SK-N-SH (cell line): ENCODE measurements around the gene ICE1. TPM values are rescaled to one million over a fixed set of nuclear protein-coding genes. Genes with fewer than 3 reads are reported as not detected.

Experiments used
- CTCF ChIA-PET: fragments of 300-600, 350-600 bp; formaldehyde crosslinking; extraction: SDS; loops from one replicate; lab custom pipeline; 2021; lab: Yijun Ruan, JAX
- POLR2A ChIA-PET: fragments of 350-600 bp; sonication (Branson Sonifier 250); formaldehyde crosslinking; extraction: SDS; loops from one replicate; lab custom pipeline; 2020; ENCODE audit warnings: antibody characterized with exemption, inconsistent platforms; lab: Yijun Ruan, JAX
- DNase-seq: peaks from one replicate; pipeline ENCODE4 v3.0.0; 2012
- H2AFZ ChIP-seq: fragments of 200-600 bp; sonication (generic); 2 replicates; pipeline ENCODE4 v1.8.1; 2016; ENCODE audit warnings: antibody characterized with exemption, mild to moderate bottlenecking, low read depth
- H3F3A ChIP-seq: fragments of 200-600 bp; sonication (generic); replicated peaks from 2 replicates; pipeline ENCODE3; 2016; ENCODE audit warnings: antibody characterized with exemption, mild to moderate bottlenecking; ENCODE audit not compliant: insufficient read depth
- H3K27ac ChIP-seq, 2 experiments: fragments of 200-500 bp in 1 of 2; fragments of 200-600 bp in 1 of 2; sonication (Bioruptor generic) in 1 of 2; sonication (generic), shearing (Covaris generic) in 1 of 2; 2 replicates each; pipeline versions ENCODE4 v1.5.1 to v1.6.1; 2014 to 2016; ENCODE audit warnings: low read depth in 2 of 2, inconsistent platforms in 1 of 2, low read length in 1 of 2, mild to moderate bottlenecking in 1 of 2, mixed read lengths in 1 of 2
- H3K27me3 ChIP-seq: fragments of 200-600 bp; sonication (generic), shearing (Covaris generic); 2 replicates; pipeline ENCODE4 v1.6.1; 2016; ENCODE audit warnings: mixed run types; ENCODE audit not compliant: insufficient read depth
- H3K36me3 ChIP-seq, 2 experiments: fragments of 200-500 bp in 1 of 2; fragments of 200-600 bp in 1 of 2; sonication (Bioruptor generic) in 1 of 2; sonication (generic) in 1 of 2; replicated peaks in 1 of 2; 2 replicates each; pipeline versions ENCODE3 to v1.5.1; 2014 to 2016; ENCODE audit warnings: low read length in 1 of 2, mild to moderate bottlenecking in 1 of 2; ENCODE audit not compliant: insufficient read depth in 2 of 2, control insufficient read depth in 1 of 2
- H3K4me1 ChIP-seq, 2 experiments: fragments of 200-500 bp in 1 of 2; fragments of 200-600 bp in 1 of 2; sonication (Bioruptor generic) in 1 of 2; sonication (generic), shearing (Covaris generic) in 1 of 2; 2 replicates each; pipeline versions ENCODE4 v1.5.1 to v1.6.1; 2014 to 2016; ENCODE audit warnings: low read depth in 1 of 2, low read length in 1 of 2, mixed run types in 1 of 2; ENCODE audit not compliant: insufficient read depth in 2 of 2, control insufficient read depth in 1 of 2
- H3K4me2 ChIP-seq: fragments of 200-600 bp; sonication (generic), shearing (Covaris generic); 2 replicates; pipeline ENCODE4 v1.6.1; 2017; ENCODE audit warnings: mixed run types
- H3K4me3 ChIP-seq, 2 experiments: fragments of 200-500 bp in 1 of 2; fragments of 200-600 bp in 1 of 2; sonication (Bioruptor generic) in 1 of 2; sonication (generic), shearing (Covaris generic) in 1 of 2; 2 replicates each; pipeline versions ENCODE4 v1.5.1 to v1.8.1; 2014 to 2016; ENCODE audit warnings: low read depth in 2 of 2, inconsistent platforms in 1 of 2, low read length in 1 of 2, mild to moderate bottlenecking in 1 of 2, mixed read lengths in 1 of 2, moderate library complexity in 1 of 2
- H3K79me2 ChIP-seq: fragments of 200-600 bp; sonication (generic); 2 replicates; pipeline ENCODE4 v1.8.1; 2017; ENCODE audit warnings: mild to moderate bottlenecking; ENCODE audit not compliant: insufficient read depth
- H3K9ac ChIP-seq: fragments of 200-600 bp; sonication (generic); 2 replicates; pipeline ENCODE4 v1.6.1; 2017; ENCODE audit warnings: mixed run types
- H3K9me2 ChIP-seq: fragments of 200-600 bp; sonication (generic); 2 replicates; pipeline ENCODE4 v1.6.1; 2017; ENCODE audit warnings: mixed run types
- H3K9me3 ChIP-seq: fragments of 200-600 bp; sonication (generic); 2 replicates; pipeline ENCODE4 v1.6.1; 2017; ENCODE audit warnings: mixed run types, mild to moderate bottlenecking, moderate library complexity
- H4K20me1 ChIP-seq: fragments of 200-600 bp; sonication (generic); 2 replicates; pipeline ENCODE4 v1.6.1; 2017; ENCODE audit warnings: mild to moderate bottlenecking, mixed run types; ENCODE audit not compliant: insufficient read depth
- ELF1 ChIP-seq: IDR thresholded peaks from 2 replicates; pipeline ENCODE4 v1.4.0; 2012
- EZH2phosphoT487 ChIP-seq: fragments of 200-600 bp; sonication (generic); IDR thresholded peaks from 2 replicates; pipeline ENCODE4 v1.6.1; 2017; ENCODE audit warnings: low read depth, mixed run types, mild to moderate bottlenecking, antibody characterized with exemption, moderate library complexity, borderline replicate concordance
- MEF2A ChIP-seq: IDR thresholded peaks from 2 replicates; pipeline ENCODE4 v1.4.0; 2012; ENCODE audit warnings: low read depth, borderline replicate concordance
- MXI1 ChIP-seq: IDR thresholded peaks from 2 replicates; pipeline ENCODE4 v1.6.1; 2012; ENCODE audit warnings: mild to moderate bottlenecking, low read depth, low read length, improper control_type of control experiment
- POLR2AphosphoS5 ChIP-seq: IDR thresholded peaks from 2 replicates; pipeline ENCODE4 v1.6.1; 2012; ENCODE audit warnings: low read depth, low read length
- RCOR1 ChIP-seq: fragments of 150-350 bp; IDR thresholded peaks from 2 replicates; pipeline ENCODE4 v1.6.1; 2017; ENCODE audit warnings: antibody characterized with exemption, low read length
- RXRA ChIP-seq: IDR thresholded peaks from 2 replicates; pipeline ENCODE4 v1.4.0; 2012; ENCODE audit warnings: low read depth, mild to moderate bottlenecking, borderline replicate concordance
- WGBS: methylation state at CpG from one replicate; pipeline ENCODE4 v1.1.6; 2017; ENCODE audit warnings: low lambda C conversion rate; 5-methylcytosine and 5-hydroxymethylcytosine counted together
- polyA plus RNA-seq, 3 experiments: library from polyadenylated mRNA; depleted of rRNA; stranded (reverse); fragments of >200 nt; gene quantifications; 2 replicates each; pipeline ENCODE4 v1.2.3, GENCODE V29; 2012
- TF ChIP-seq, protein P1 (sequence below): fragments of 150-350 bp; IDR thresholded peaks from 2 replicates; pipeline ENCODE4 v1.6.1; 2017; ENCODE audit warnings: antibody characterized with exemption, low read length, low read depth, borderline replicate concordance
- TF ChIP-seq, protein P2 (sequence below): IDR thresholded peaks from 2 replicates; pipeline ENCODE4 v1.4.0; 2012; ENCODE audit warnings: low read depth
- TF ChIP-seq, protein P3 (sequence below): IDR thresholded peaks from 2 replicates; pipeline ENCODE4; 2012
- TF ChIP-seq, protein P4 (sequence below): fragments of 200-600 bp; sonication (generic); IDR thresholded peaks from 2 replicates; pipeline ENCODE4 v1.6.1; 2017; ENCODE audit warnings: antibody characterized with exemption, mild to moderate bottlenecking, moderate library complexity

ICE1 gene
- polyA plus RNA-seq, 1 of the 3 experiments (the other 2 are of a cell fraction) = 9.4 TPM

DNA sequence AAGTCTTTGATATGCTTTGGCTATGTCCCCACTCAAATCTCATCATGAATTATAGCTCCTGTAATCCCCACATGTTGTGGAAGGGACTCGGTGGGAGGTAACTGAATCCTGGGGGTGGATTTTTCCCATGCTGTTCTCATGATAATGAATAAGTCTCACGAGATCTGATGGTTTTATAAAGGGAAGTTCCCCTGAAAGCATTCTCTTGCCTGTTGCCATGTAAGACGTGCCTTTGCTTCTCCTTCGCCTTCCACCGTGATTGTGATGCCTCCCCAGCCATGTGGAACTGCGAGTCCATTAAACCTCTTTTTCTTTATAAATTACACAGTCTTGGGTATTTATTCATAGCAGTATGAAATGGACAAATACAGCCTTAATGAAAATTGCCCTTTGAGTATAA, 44.7 kb upstream of the ICE1 start (continued):
- TF ChIP-seq, protein P1, sequence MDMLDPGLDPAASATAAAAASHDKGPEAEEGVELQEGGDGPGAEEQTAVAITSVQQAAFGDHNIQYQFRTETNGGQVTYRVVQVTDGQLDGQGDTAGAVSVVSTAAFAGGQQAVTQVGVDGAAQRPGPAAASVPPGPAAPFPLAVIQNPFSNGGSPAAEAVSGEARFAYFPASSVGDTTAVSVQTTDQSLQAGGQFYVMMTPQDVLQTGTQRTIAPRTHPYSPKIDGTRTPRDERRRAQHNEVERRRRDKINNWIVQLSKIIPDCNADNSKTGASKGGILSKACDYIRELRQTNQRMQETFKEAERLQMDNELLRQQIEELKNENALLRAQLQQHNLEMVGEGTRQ = no peak
- TF ChIP-seq, protein P2, sequence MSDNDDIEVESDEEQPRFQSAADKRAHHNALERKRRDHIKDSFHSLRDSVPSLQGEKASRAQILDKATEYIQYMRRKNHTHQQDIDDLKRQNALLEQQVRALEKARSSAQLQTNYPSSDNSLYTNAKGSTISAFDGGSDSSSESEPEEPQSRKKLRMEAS = no peak
- no peak for TF ChIP-seq RCOR1

DNA sequence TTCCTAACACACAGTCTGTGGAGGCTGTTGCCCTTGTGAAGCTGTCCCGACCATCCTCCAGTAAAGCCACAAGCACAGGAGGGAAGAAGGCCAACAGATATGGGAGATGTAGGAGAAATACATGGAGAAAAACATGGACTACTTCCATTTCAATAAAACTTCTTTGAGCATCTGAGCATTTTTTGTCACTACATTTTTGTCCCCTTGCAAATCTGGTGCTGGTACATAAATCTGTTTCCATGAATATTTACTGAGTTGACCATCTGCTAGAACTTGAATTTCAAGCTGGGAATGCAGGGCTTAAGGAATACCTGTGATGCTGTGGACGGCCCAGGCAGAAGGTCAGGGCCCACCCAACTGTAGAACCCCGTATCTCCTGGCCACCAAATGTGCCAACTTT, 43.9 kb upstream of the ICE1 start:
- no peak for DNase-seq
- Histone ChIP-seq H3F3A (no peaks in the 10 kb centered on the region), H3K79me2 (no peaks in the 10 kb centered on the region), H4K20me1 (no peaks in the 10 kb centered on the region), H3K4me2 (no peak overlapping the region), H2AFZ (no peak overlapping the region)
- POLR2A ChIA-PET = no interaction called here
- TF ChIP-seq MXI1 (no peak), POLR2AphosphoS5 (no peak), RXRA (no peak)
- TF ChIP-seq, protein P3, sequence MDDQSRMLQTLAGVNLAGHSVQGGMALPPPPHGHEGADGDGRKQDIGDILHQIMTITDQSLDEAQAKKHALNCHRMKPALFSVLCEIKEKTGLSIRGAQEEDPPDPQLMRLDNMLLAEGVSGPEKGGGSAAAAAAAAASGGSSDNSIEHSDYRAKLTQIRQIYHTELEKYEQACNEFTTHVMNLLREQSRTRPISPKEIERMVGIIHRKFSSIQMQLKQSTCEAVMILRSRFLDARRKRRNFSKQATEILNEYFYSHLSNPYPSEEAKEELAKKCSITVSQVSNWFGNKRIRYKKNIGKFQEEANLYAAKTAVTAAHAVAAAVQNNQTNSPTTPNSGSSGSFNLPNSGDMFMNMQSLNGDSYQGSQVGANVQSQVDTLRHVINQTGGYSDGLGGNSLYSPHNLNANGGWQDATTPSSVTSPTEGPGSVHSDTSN = no peak
- TF ChIP-seq, protein P2 = no peak
- TF ChIP-seq, all 33 proteins: peak for 0
- H3K27me3 ChIP-seq = no peaks in the 10 kb centered on the region
- H3K9me3 ChIP-seq = no peaks in the 10 kb centered on the region
- H3K36me3 ChIP-seq = no peaks in the 10 kb centered on the region
- H3K4me3 ChIP-seq = no peak overlapping the region
- H3K9me2 ChIP-seq = no peaks in the 10 kb centered on the region
- WGBS = 35% methylated on average over 3 of the region's 3 CpGs
- CTCF ChIA-PET = interaction anchor here (1.6 kb wide), 1 partner anchor 238 kb away, joined by 5 read pairs; no protein-coding TSS in a partner anchor
- H3K4me1 ChIP-seq = peaks cover 0 to 4% of the 10 kb centered on the region in 2 experiments; a peak in 2 of 4 replicates
- H3K9ac ChIP-seq = no peak overlapping the region
- no peak overlapping the region for H3K27ac ChIP-seq

DNA sequence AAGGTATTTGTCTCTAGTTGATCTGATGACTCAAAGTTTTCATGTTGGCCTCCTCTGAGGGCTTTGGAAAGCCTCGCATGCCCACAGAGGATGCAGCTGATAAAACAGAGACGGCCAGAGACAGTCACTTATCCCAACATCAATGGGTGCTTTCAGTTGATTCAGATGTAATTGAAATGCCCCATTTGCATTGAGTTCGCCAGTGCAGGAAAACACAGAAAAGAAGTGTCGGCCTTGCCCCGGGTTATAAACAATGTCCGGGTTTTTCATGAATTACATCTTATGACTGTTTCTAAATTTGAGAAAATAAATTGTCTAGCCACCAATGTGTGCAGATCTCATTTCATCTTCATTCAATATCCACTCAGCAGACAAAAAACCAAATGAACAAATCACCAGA, 42.2 kb upstream of the ICE1 start:
- Histone ChIP-seq H3K4me2 (no peak overlapping the region), H3K9me3 (no peaks in the 10 kb centered on the region), H3K79me2 (no peaks in the 10 kb centered on the region), H3K4me1 (peaks cover 0 to 5% of the 10 kb centered on the region in 2 experiments; a peak in 2 of 4 replicates), H4K20me1 (no peaks in the 10 kb centered on the region), H3K9me2 (no peaks in the 10 kb centered on the region), H2AFZ (no peak overlapping the region), H3K27me3 (no peaks in the 10 kb centered on the region), H3K27ac (no peak overlapping the region), H3K36me3 (no peaks in the 10 kb centered on the region), H3K9ac (no peak overlapping the region), H3F3A (no peaks in the 10 kb centered on the region), H3K4me3 (no peak overlapping the region)
- no peak for DNase-seq
- 66% methylated on average over 6 of the region's 6 CpGs for WGBS
- TF ChIP-seq EZH2phosphoT487 (no peak), RCOR1 (no peak), ELF1 (no peak), MEF2A (no peak)
- TF ChIP-seq, protein P4, sequence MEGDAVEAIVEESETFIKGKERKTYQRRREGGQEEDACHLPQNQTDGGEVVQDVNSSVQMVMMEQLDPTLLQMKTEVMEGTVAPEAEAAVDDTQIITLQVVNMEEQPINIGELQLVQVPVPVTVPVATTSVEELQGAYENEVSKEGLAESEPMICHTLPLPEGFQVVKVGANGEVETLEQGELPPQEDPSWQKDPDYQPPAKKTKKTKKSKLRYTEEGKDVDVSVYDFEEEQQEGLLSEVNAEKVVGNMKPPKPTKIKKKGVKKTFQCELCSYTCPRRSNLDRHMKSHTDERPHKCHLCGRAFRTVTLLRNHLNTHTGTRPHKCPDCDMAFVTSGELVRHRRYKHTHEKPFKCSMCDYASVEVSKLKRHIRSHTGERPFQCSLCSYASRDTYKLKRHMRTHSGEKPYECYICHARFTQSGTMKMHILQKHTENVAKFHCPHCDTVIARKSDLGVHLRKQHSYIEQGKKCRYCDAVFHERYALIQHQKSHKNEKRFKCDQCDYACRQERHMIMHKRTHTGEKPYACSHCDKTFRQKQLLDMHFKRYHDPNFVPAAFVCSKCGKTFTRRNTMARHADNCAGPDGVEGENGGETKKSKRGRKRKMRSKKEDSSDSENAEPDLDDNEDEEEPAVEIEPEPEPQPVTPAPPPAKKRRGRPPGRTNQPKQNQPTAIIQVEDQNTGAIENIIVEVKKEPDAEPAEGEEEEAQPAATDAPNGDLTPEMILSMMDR = no peak
- TF ChIP-seq, protein P2 = no peak
- TF ChIP-seq, protein P1 = no peak
- CTCF ChIA-PET = no interaction called here
- POLR2A ChIA-PET = no interaction called here
